H9 (cell line): ENCODE results near the gene IRF4. TPM values are rescaled to one million over a fixed set of nuclear protein-coding genes. Genes with fewer than 3 reads are reported as not detected.

ENCODE experiments used
- DNase-seq: peaks from one replicate; pipeline ENCODE4 v3.0.0-alpha.2; 2017
- H2AFZ ChIP-seq: one replicate; pipeline ENCODE4 v1.6.1; 2013; ENCODE audit warnings: mild to moderate bottlenecking, low read length, control low read depth, moderate library complexity
- H2AK5ac ChIP-seq: 2 replicates; pipeline ENCODE4 v1.6.1; 2013; ENCODE audit warnings: low read length, control low read depth, mixed read lengths; ENCODE audit not compliant: insufficient read length
- H2BK120ac ChIP-seq: one replicate; pipeline ENCODE4 v1.6.1; 2013; ENCODE audit warnings: low read depth, mild to moderate bottlenecking, low read length, control low read depth, inconsistent platforms; ENCODE audit not compliant: poor library complexity, severe bottlenecking
- H2BK12ac ChIP-seq: 2 replicates; pipeline ENCODE4 v1.6.1; 2013; ENCODE audit warnings: low read length, control low read depth, mixed read lengths, low read depth; ENCODE audit not compliant: insufficient read length
- H2BK15ac ChIP-seq: 2 replicates; pipeline ENCODE4 v1.6.1; 2013; ENCODE audit warnings: low read depth, low read length, control low read depth
- H2BK20ac ChIP-seq: one replicate; pipeline ENCODE4 v1.6.1; 2013; ENCODE audit warnings: low read depth, mild to moderate bottlenecking, low read length, control low read depth, inconsistent platforms; ENCODE audit not compliant: poor library complexity, severe bottlenecking
- H2BK5ac ChIP-seq: 2 replicates; pipeline ENCODE4 v1.6.1; 2013; ENCODE audit warnings: low read length, control low read depth, mixed read lengths; ENCODE audit not compliant: insufficient read length
- H3K14ac ChIP-seq: 2 replicates; pipeline ENCODE4 v1.6.1; 2013; ENCODE audit warnings: low read length, control low read depth; ENCODE audit not compliant: insufficient read depth
- H3K18ac ChIP-seq: 2 replicates; pipeline ENCODE4 v1.6.1; 2013; ENCODE audit warnings: low read depth, mild to moderate bottlenecking, mixed read lengths, low read length, control low read depth; ENCODE audit not compliant: insufficient read length
- H3K23ac ChIP-seq: 2 replicates; pipeline ENCODE4 v1.6.1; 2013; ENCODE audit warnings: low read length, control low read depth, mixed read lengths, low read depth; ENCODE audit not compliant: insufficient read length
- H3K23me2 ChIP-seq: 2 replicates; pipeline ENCODE4 v1.6.1; 2013; ENCODE audit warnings: low read depth, mild to moderate bottlenecking, mixed read lengths, low read length, control low read depth; ENCODE audit not compliant: insufficient read length, poor library complexity, severe bottlenecking
- H3K27ac ChIP-seq: 2 replicates; pipeline ENCODE4 v1.5.1; 2013; ENCODE audit warnings: low read length, control low read depth, mixed read lengths, low read depth; ENCODE audit not compliant: insufficient read length
- H3K27me3 ChIP-seq: 2 replicates; pipeline ENCODE4 v1.6.1; 2013; ENCODE audit warnings: low read length, control low read depth, inconsistent platforms; ENCODE audit not compliant: insufficient read depth
- H3K4ac ChIP-seq: 2 replicates; pipeline ENCODE4 v1.6.1; 2013; ENCODE audit warnings: low read depth, mild to moderate bottlenecking, control low read depth, inconsistent platforms, low read length, moderate library complexity
- H3K4me1 ChIP-seq: 2 replicates; pipeline ENCODE4 v1.6.1; 2013; ENCODE audit warnings: low read length, control low read depth, inconsistent platforms; ENCODE audit not compliant: insufficient read depth
- H3K4me2 ChIP-seq: 2 replicates; pipeline ENCODE4 v1.6.1; 2013; ENCODE audit warnings: low read length, control low read depth, mixed read lengths; ENCODE audit not compliant: insufficient read length, insufficient read depth
- H3K56ac ChIP-seq: 2 replicates; pipeline ENCODE4 v1.6.1; 2013; ENCODE audit warnings: low read depth, mild to moderate bottlenecking, mixed read lengths, low read length, control low read depth; ENCODE audit not compliant: insufficient read length
- H3K79me1 ChIP-seq: 2 replicates; pipeline ENCODE4 v1.6.1; 2013; ENCODE audit warnings: low read depth, mild to moderate bottlenecking, moderate library complexity, low read length, control low read depth, inconsistent platforms; ENCODE audit not compliant: insufficient read depth, poor library complexity, severe bottlenecking
- H3K79me2 ChIP-seq: 2 replicates; pipeline ENCODE4 v1.6.1; 2013; ENCODE audit warnings: low read length, control low read depth, inconsistent platforms; ENCODE audit not compliant: insufficient read depth
- H3K9ac ChIP-seq: 2 replicates; pipeline ENCODE4 v1.6.1; 2013; ENCODE audit warnings: low read length, control low read depth, mixed read lengths; ENCODE audit not compliant: insufficient read length; ENCODE audit errors: extremely low read depth
- H3K9me3 ChIP-seq: one replicate; pipeline ENCODE4 v1.6.1; 2013; ENCODE audit warnings: low read depth, low read length, inconsistent platforms; ENCODE audit not compliant: control insufficient read depth
- H3T11ph ChIP-seq: one replicate; pipeline ENCODE4 v1.6.1; 2013; ENCODE audit warnings: mild to moderate bottlenecking, low read length, control low read depth, inconsistent platforms
- H4K20me1 ChIP-seq: one replicate; pipeline ENCODE4 v1.6.1; 2013; ENCODE audit not compliant: control insufficient read depth, insufficient read length, insufficient read depth
- H4K5ac ChIP-seq: 2 replicates; pipeline ENCODE4 v1.6.1; 2013; ENCODE audit warnings: low read depth, mild to moderate bottlenecking, mixed read lengths, low read length, control low read depth; ENCODE audit not compliant: insufficient read length
- H4K8ac ChIP-seq: replicated peaks from 2 replicates; pipeline ENCODE4 v1.6.1; 2013; ENCODE audit warnings: low read length, control low read depth, mixed read lengths, low read depth; ENCODE audit not compliant: insufficient read length
- H4K91ac ChIP-seq: 2 replicates; pipeline ENCODE4 v1.6.1; 2013; ENCODE audit warnings: low read depth, mild to moderate bottlenecking, moderate library complexity, mixed read lengths, low read length, control low read depth; ENCODE audit not compliant: insufficient read length
- H3K27ac Mint-ChIP-seq, 3 experiments: 2 replicates in 2 of 3; 3 replicates in 1 of 3; pipeline ENCODE4 v1.8.0; 2020 to 2021; ENCODE audit warnings: mixed read lengths in 3 of 3, mild to moderate bottlenecking in 1 of 3, moderate library complexity in 1 of 3
- H3K27me3 Mint-ChIP-seq: 2 replicates; pipeline ENCODE4 v1.8.0; 2021; ENCODE audit warnings: low read depth, mild to moderate bottlenecking, moderate library complexity, mixed read lengths
- H3K36me3 Mint-ChIP-seq, 3 experiments: 2 replicates in 2 of 3; 3 replicates in 1 of 3; pipeline ENCODE4 v1.8.0; 2020 to 2021; ENCODE audit warnings: low read depth in 3 of 3, mixed read lengths in 3 of 3; ENCODE audit not compliant: insufficient read depth in 1 of 3
- H3K4me1 Mint-ChIP-seq, 2 experiments: 2 replicates each; pipeline ENCODE4 v1.8.0; 2020; ENCODE audit warnings: mixed read lengths in 2 of 2
- H3K4me3 Mint-ChIP-seq, 2 experiments: 2 replicates in 1 of 2; 3 replicates in 1 of 2; pipeline ENCODE4 v1.8.0; 2020 to 2021; ENCODE audit warnings: mild to moderate bottlenecking in 2 of 2, mixed read lengths in 2 of 2, moderate library complexity in 1 of 2
- H3K9me3 Mint-ChIP-seq, 2 experiments: 2 replicates in 1 of 2; 3 replicates in 1 of 2; pipeline ENCODE4 v1.8.0; 2020; ENCODE audit warnings: mild to moderate bottlenecking in 2 of 2, mixed read lengths in 2 of 2, moderate library complexity in 1 of 2
- WGBS: extraction: QIAGEN DNeasy Blood & Tissue Kit; methylation state at CpG from one replicate; pipeline ENCODE4 v1.1.7; 2013; ENCODE audit warnings: missing lambda C conversion rate, low lambda C conversion rate, mixed read lengths; ENCODE audit not compliant: insufficient read length; ENCODE audit errors: extremely low coverage; 5-methylcytosine and 5-hydroxymethylcytosine counted together
- total RNA-seq: library from RNA; stranded (reverse); gene quantifications from 2 replicates; pipeline ENCODE4 v1.2.1, GENCODE V29; 2021
- TF ChIP-seq, protein P1 (sequence below): fragments of 200-600 bp; sonication (generic); conservative IDR thresholded peaks from 3 replicates; pipeline ENCODE4 v1.8.0; 2021; ENCODE audit warnings: antibody characterized with exemption, mild to moderate bottlenecking

IRF4 gene
- total RNA-seq, 1 experiment from 2014 or later = 0.31 TPM

DNA sequence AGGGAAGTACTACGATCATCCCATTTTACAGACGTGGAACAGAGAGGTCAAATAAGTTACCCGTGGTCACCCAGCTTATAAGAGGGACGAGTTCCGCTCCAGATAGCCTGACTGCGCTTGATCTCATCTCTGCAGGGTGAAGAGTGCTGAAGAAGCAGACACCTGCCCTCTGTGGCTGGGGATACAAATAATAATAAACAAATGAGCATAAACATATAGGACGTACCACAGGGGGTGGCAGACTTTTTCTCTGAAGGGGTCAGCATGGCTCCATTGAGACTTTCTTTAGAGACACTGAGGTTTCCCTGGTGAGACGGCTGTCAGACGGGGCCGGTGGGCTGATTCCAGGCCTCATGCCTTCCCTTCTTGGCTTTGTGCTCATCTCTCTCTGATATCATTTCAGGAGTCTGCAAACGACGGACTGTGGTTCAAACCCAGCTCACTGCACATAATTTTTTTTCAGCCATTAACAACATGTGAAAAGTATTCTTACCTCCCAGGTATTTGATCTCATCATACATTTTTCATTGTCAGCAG is 47.1 kb downstream of the IRF4 start:
- TF ChIP-seq, protein P1, sequence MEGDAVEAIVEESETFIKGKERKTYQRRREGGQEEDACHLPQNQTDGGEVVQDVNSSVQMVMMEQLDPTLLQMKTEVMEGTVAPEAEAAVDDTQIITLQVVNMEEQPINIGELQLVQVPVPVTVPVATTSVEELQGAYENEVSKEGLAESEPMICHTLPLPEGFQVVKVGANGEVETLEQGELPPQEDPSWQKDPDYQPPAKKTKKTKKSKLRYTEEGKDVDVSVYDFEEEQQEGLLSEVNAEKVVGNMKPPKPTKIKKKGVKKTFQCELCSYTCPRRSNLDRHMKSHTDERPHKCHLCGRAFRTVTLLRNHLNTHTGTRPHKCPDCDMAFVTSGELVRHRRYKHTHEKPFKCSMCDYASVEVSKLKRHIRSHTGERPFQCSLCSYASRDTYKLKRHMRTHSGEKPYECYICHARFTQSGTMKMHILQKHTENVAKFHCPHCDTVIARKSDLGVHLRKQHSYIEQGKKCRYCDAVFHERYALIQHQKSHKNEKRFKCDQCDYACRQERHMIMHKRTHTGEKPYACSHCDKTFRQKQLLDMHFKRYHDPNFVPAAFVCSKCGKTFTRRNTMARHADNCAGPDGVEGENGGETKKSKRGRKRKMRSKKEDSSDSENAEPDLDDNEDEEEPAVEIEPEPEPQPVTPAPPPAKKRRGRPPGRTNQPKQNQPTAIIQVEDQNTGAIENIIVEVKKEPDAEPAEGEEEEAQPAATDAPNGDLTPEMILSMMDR = no peak
- Histone ChIP-seq H3K27ac (no peak overlapping the region), H2BK120ac (no peak overlapping the region), H4K91ac (no peak overlapping the region), H3T11ph (no peak overlapping the region), H3K4me1 (no peaks in the 10 kb centered on the region), H3K56ac (no peak overlapping the region), H4K20me1 (no peaks in the 10 kb centered on the region), H3K14ac (no peak overlapping the region), H2BK20ac (no peak overlapping the region), H2BK15ac (no peak overlapping the region), H3K9me3 (no peaks in the 10 kb centered on the region), H2AFZ (no peak overlapping the region), H3K4ac (no peak overlapping the region), H3K79me2 (no peaks in the 10 kb centered on the region), H3K9ac (no peak overlapping the region), H3K23me2 (no peaks in the 10 kb centered on the region), H3K18ac (no peak overlapping the region), H3K23ac (no peak overlapping the region), H4K5ac (no peak overlapping the region), H3K4me2 (no peak overlapping the region), H3K27me3 (no peaks in the 10 kb centered on the region), H2AK5ac (no peak overlapping the region), H2BK5ac (no peak overlapping the region), H3K79me1 (no peaks in the 10 kb centered on the region), H2BK12ac (no peak overlapping the region), H4K8ac (no peak overlapping the region)
- H3K9me3 Mint-ChIP-seq = no peaks in the 10 kb centered on the region; a peak in 2 of 5 replicates
- H3K27ac Mint-ChIP-seq = no peak overlapping the region
- DNase-seq = no peak
- H3K4me3 Mint-ChIP-seq = no peak overlapping the region
- H3K36me3 Mint-ChIP-seq = peaks cover 0 to 2% (median 0%) of the 10 kb centered on the region in 3 experiments; a peak in 1 of 7 replicates
- no peaks in the 10 kb centered on the region; a peak in 1 of 4 replicates for H3K4me1 Mint-ChIP-seq
- WGBS = no CpG with 5 or more reads among the region's 12 CpGs
- peaks cover 9% of the 10 kb centered on the region for H3K27me3 Mint-ChIP-seq
